Measurements from ENCODE around the gene PNCK.

DNA sequence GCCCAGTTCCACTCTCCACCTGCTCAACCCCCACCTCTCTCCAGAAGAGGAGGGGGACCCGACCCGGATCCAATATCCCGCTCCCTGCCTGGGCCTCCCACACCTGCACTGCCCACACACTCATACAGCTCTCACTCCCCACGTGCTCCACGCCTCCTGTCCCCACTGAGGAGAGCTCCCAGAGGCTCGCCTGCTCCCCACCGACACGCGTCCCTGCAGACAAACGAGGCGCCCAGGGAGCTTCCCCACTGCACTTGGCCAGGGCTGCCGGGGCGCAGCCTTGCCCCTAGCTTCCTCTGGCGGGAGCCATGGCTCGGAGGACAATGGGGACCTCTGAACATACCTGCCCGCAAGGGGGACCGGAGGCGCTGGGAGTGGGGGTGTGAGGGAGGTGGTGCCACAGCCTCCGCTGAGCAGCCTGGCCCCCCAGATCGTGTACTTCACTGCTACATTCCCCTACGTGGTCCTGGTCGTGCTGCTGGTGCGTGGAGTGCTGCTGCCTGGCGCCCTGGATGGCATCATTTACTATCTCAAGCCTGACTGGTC, 19.1 kb upstream of the PNCK start:
- TF ChIP-seq, protein P1, sequence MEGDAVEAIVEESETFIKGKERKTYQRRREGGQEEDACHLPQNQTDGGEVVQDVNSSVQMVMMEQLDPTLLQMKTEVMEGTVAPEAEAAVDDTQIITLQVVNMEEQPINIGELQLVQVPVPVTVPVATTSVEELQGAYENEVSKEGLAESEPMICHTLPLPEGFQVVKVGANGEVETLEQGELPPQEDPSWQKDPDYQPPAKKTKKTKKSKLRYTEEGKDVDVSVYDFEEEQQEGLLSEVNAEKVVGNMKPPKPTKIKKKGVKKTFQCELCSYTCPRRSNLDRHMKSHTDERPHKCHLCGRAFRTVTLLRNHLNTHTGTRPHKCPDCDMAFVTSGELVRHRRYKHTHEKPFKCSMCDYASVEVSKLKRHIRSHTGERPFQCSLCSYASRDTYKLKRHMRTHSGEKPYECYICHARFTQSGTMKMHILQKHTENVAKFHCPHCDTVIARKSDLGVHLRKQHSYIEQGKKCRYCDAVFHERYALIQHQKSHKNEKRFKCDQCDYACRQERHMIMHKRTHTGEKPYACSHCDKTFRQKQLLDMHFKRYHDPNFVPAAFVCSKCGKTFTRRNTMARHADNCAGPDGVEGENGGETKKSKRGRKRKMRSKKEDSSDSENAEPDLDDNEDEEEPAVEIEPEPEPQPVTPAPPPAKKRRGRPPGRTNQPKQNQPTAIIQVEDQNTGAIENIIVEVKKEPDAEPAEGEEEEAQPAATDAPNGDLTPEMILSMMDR (conservative IDR thresholded peaks at IDR 0.05; ENCODE audit: low read depth, low read length): no peak
- TF ChIP-seq EZH2 (IDR thresholded peaks at IDR 0.05; ENCODE audit: borderline replicate concordance, low read depth, low read length, poor library complexity, severe bottlenecking): no peak

All from A673 (cell line).